Prostate gland (tissue), 2 donors: ENCODE data around the gene EFCAB8. TPM values are rescaled to one million over a fixed set of nuclear protein-coding genes. Genes with fewer than 3 reads are reported as not detected.

Experiments used
- DNase-seq: peaks from one replicate; pipeline ENCODE4 v3.0.0-alpha.2; 2019; ENCODE audit warnings: low spot score
- H3K27ac ChIP-seq, 2 donors: fragments of 200-600 bp; sonication (generic); 2 replicates each; pipeline ENCODE4 v1.5.1; 2017 to 2019
- H3K27me3 ChIP-seq: fragments of 200-600 bp; sonication (generic); replicated peaks from 2 replicates; pipeline ENCODE4 v1.5.1; 2019; ENCODE audit not compliant: insufficient read depth
- H3K36me3 ChIP-seq, 2 donors: fragments of 200-600 bp; sonication (generic); 1 replicate in 1 of 2; 2 replicates in 1 of 2; pipeline versions ENCODE4 v1.5.1 to v1.8.1; 2017 to 2019
- H3K4me1 ChIP-seq: fragments of 200-600 bp; sonication (generic); replicated peaks from 2 replicates; pipeline ENCODE4 v1.5.1; 2019
- H3K4me3 ChIP-seq, 2 donors: fragments of 200-600 bp; sonication (generic); 2 replicates each; pipeline ENCODE4 v1.5.1; 2017 to 2019
- H3K9me3 ChIP-seq: fragments of 200-600 bp; sonication (generic); 2 replicates; pipeline ENCODE4 v1.5.1; 2017
- CTCF ChIP-seq, 4 experiments: fragments of 200-600 bp in 2 of 4; fragments of 450-650 bp in 2 of 4; sonication (generic) in 2 of 4; IDR thresholded peaks; 1 replicate in 3 of 4; 2 replicates in 1 of 4; pipeline ENCODE4 v1.5.1; 2016 to 2019; ENCODE audit warnings: antibody characterized with exemption in 4 of 4, mild to moderate bottlenecking in 2 of 4, moderate library complexity in 2 of 4
- POLR2A ChIP-seq: fragments of 450-650 bp; IDR thresholded peaks from one replicate; pipeline ENCODE4 v1.6.1; 2016; ENCODE audit warnings: antibody characterized with exemption, mild to moderate bottlenecking
- POLR2AphosphoS5 ChIP-seq: sonication (generic); formaldehyde crosslinking; IDR thresholded peaks from one replicate; pipeline ENCODE4 v1.6.1; 2017; ENCODE audit warnings: antibody characterized with exemption
- WGBS: methylation state at CpG from one replicate; pipeline ENCODE4 v1.1.5; 2018; 5-methylcytosine and 5-hydroxymethylcytosine counted together
- intact Hi-C: fragments of 100-400 bp; cut with DNase I; formaldehyde crosslinking; loops from one replicate; pipeline ENCODE4 v1.14.2; 2022
- total RNA-seq, 2 donors: library from RNA; depleted of rRNA; stranded (reverse); fragments of >200 nt; gene quantifications; one replicate each; pipeline ENCODE4 v1.1.0, GENCODE V29; 2016

Gene EFCAB8
- total RNA-seq, 2 donors from 2014 or later = 0.87 to 1.8 TPM

- Histone ChIP-seq H3K4me3 (no peak within 1 kb of the TSS), H3K4me1 (peaks cover 4% of the 10 kb centered on the region), H3K9me3 (no peaks in the 10 kb centered on the region), H3K27ac (no peak within 1 kb of the TSS), H3K36me3 (no peaks in the 10 kb centered on the region), H3K27me3 (no peaks in the 10 kb centered on the region)
- DNase-seq = peak; percentile 70
- intact Hi-C loops = no loop called here
- TF ChIP-seq POLR2AphosphoS5 (peak; percentile 51), CTCF (IDR thresholded peaks at IDR 0.05) (no peak), POLR2A (no peak)
- 77% methylated on average over 9 of the region's 11 CpGs for WGBS
Measured at GRCh38 chr20:33007376-33008335, 148.9 kb downstream of the EFCAB8 start, which contains the start of gene BPIFB2. BPIFB2 (plus strand) TSS chr20:33007704; CDS start chr20:33008575, 871 bp downstream.

- Histone ChIP-seq H3K9me3 (no peaks in the 10 kb centered on the region), H3K27ac (no peak overlapping the region), H3K36me3 (no peaks in the 10 kb centered on the region), H3K4me3 (no peak overlapping the region), H3K27me3 (no peaks in the 10 kb centered on the region), H3K4me1 (peaks cover 4% of the 10 kb centered on the region)
- TF ChIP-seq POLR2A (no peak), POLR2AphosphoS5 (no peak), CTCF (IDR thresholded peaks at IDR 0.05) (no peak)
- WGBS = 86% methylated on average over 23 of the region's 23 CpGs
- DNase-seq = no peak
- intact Hi-C loops = no loop called here
Measured at GRCh38 chr20:33008336-33009213, 149.9 kb downstream of the EFCAB8 start.

DNA sequence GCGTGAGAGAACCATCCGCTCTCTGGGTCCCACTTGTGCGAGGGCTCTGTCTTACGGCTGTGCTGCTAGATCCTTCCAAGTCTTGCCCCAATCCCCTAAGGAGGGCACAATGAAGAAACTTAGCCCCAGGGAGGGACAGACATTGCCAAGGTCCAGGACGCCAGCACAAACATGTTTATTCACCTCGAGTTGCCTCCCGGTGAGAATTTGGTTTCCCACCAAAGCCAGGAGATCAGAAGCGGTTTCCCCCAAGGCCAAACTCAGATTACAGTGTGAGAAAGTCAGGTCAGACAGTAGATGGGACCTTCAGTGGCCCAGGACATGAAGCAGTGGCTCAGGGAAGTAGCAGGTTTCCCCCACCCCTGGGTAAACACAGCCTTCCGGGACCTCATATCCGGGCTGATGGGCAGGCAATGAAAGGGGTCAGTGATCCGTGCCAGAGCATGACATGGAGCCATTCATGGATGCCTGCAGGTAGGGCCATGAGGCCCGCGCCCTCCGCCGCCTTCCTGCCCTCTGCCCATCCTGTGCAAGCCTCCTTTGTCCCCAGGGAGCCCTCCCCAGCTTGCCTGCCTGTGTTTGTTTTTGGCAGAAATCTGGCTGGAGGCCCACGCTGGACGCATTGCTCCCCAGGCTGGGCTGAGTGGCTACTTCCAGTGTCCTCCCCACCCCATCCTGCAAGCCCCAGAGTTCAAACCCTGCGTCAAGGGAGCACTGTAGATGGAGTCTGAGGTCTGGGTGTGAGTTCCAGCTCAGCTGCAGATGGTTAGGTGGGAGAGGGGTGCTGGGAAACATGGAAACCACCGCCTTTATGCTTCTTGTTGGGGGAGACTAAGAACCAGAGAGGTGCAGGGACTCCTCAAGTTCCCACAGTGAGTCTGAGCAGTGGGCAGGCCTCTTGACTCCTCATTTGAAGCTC lies 150.8 kb downstream of the EFCAB8 start:
- Histone ChIP-seq H3K4me1 (peaks cover 4% of the 10 kb centered on the region), H3K27me3 (no peaks in the 10 kb centered on the region), H3K27ac (no peak overlapping the region), H3K9me3 (no peaks in the 10 kb centered on the region), H3K4me3 (no peak overlapping the region), H3K36me3 (no peaks in the 10 kb centered on the region)
- 53% methylated on average over 19 of the region's 19 CpGs for WGBS
- no peak for DNase-seq
- no peak for TF ChIP-seq POLR2A
- no peak for TF ChIP-seq POLR2AphosphoS5
- no peak for TF ChIP-seq CTCF (IDR thresholded peaks at IDR 0.05)
- intact Hi-C loops = no loop called here

GRCh38 chr20:33010133-33010504 lies 151.4 kb downstream of the EFCAB8 start:
- peak; percentile 61 for DNase-seq
- no peaks in the 10 kb centered on the region for H3K36me3 ChIP-seq
- WGBS = 38% methylated on average over 5 of the region's 5 CpGs

More at GRCh38 chr20:33010133-33010504, 151.4 kb downstream of the EFCAB8 start:
- Histone ChIP-seq H3K9me3 (no peaks in the 10 kb centered on the region), H3K27ac (no peak overlapping the region), H3K4me1 (peaks cover 4% of the 10 kb centered on the region), H3K27me3 (no peaks in the 10 kb centered on the region), H3K4me3 (no peak overlapping the region)
- intact Hi-C loops = no loop called here
- TF ChIP-seq CTCF (IDR thresholded peaks at IDR 0.05) (no peak), POLR2A (no peak), POLR2AphosphoS5 (peak; percentile 75)
